Measurements from ENCODE around the gene SEMA4F.
A peak's percentile ranks its signal among the peaks of the same experiment; 100 is the strongest.

The SEMA4F gene

DNA sequence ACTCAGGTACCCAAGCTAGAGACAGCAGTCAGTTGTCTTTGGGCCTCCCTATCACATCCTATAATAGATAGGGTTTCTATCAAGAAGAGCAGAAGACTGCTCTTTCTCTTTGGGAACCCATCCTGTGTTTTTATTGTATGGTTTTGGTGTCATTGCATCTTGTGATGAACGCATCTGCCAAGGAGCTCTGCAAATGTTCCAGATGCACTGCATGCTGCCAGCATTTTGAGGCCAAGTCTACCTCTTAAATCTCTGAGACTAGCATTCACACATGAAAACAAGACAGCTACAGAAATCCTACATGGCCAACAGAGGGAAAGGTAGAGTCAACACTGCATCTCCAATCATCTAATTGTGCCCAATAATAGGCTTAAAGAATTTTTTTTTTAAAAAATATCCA, 14.0 kb downstream of the SEMA4F start:
- no peak for DNase-seq

DNA sequence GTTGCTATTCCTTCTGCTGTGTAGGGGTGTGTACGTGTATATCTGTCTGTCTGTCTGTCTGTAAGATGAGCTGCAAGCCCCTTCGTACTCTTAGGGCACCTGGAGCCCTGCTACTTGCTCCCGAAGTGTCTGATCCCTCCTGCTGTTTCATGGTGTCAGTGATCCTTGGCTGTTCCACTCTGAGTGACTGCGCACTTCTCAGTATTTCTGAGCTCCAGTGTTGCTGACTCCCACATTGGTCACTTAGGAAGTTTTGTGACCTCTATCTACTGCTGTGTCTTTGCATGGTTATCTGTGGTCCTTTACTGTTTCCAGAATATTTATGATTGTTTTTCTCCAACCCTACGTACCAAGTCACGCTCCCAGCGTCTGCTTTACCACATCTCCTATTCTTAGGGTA, 16.2 kb downstream of the SEMA4F start:
- no peak for DNase-seq

DNA sequence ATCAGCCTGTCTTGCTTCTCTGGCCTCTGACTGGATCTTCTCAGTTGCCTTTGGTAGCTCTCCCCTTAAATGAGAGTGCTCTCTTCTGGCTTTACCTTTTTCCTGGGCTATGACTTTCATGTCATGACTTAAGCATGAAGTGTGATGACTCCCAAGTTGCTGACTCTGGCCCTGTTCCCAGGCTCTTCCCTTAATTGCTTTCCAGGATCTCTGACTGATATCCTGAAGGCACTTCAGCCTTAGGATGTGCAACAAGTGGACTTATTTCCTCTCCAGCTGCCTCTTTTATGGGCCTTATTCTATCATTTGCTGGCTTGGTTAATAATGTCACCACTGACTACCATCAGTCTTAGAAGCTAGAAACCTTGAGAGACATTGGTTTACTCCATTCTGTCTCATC, 17.4 kb downstream of the SEMA4F start:
- DNase-seq, result peak; percentile 19

DNA sequence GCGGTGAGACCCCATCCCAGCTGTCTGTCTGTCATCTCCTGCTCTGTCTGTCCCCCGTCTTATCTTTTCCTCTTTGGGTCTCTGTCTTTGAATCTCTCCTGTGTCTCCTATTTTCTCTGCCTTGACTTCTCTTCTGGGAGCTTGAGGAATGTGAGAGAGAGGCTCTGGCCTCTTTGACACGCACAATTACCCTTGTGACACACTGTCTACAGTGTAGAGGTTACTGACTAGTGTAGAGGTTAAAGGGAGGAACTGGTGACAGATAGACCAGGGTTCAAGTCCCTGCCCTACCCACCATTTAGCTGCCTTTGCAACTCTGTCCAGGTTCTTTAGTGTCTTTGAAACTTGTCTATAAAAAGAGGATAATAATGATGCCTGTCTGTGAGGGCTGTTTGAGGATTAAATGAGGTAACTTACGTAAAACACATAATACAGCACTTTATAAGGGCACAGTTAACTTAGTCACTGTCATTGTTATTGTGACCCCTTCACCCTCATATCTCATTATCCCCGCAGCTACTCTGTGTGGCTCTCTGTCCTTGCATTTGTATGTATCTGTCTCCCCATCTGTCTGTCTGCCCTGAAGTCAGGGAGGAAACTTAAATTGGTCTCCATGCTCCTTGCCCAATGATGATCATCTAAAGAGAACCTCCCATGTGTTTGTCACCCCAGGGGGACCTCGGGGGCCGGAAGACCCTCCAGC, 19.9 kb downstream of the SEMA4F start:
- DNase-seq, result no peak

DNA sequence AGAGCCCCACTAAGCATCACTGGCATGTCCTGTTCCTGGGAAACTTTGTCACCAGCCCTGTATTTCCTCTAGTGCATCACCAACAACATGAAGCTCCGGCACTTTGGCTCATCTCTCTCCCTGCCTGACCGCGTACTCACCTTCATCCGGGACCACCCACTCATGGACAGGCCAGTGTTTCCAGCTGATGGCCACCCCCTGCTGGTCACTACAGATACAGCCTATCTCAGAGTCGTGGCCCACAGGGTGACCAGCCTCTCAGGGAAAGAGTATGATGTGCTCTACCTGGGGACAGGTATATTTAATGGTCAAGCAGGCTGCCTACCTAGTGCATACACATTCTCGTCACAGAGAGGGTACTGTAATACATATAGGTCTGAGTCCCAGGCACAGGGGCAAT, 21.0 kb downstream of the SEMA4F start:
- DNase-seq, result no peak

DNA sequence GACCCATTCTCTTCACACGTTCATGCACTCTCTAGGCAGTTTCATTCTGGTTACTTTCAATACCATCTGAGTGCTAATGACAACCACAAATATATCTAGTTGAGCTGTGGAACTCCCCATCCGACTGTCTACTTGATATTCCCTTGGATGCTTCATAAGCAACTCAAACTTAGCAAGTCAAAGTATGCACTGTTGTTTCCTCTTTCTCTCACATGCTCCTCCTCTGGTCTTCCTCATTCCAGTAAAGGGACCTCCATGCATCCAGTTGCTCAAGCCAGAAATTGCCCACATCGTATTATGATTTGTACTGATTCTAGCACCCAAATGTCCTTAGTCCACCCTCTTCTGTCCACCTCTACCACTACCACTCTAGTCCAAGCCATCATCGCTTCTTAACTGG, 22.3 kb downstream of the SEMA4F start:
- DNase-seq, result no peak

DNA sequence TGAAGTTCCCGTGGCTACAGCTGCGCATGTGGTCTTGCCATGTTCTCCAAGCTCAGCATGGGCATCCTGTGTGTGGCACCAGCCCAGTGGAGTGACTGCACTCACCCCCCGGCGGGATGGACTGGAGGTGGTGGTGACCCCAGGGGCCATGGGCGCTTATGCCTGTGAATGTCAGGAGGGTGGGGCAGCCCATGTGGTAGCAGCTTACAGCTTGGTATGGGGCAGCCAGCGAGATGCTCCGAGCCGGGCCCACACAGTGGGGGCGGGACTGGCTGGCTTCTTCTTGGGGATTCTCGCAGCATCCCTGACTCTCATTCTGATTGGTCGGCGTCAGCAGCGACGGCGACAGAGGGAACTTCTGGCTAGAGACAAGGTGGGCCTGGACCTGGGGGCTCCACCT, 25.6 kb downstream of the SEMA4F start:
- no peak for DNase-seq

DNA sequence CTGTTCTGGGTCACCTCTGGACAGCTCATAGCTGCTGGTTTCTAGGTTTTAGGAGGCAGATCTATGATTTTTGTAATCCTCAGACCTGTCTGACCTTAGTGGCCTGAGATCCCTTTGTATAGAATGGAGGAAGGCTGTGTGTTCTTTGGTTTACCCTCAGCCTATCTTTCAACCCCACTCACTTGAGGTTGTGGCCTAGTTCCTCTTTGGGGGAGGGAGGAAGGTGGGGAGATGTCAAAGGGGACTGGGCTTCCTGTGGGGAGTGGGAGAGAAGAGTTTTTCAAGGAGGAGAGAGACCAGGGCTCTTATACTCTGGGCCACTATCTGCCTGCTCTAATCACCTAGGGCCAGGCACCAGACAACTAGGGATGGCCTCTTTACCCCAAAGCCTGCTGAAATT, 28.5 kb downstream of the SEMA4F start:
- DNase-seq, result no peak

DNA sequence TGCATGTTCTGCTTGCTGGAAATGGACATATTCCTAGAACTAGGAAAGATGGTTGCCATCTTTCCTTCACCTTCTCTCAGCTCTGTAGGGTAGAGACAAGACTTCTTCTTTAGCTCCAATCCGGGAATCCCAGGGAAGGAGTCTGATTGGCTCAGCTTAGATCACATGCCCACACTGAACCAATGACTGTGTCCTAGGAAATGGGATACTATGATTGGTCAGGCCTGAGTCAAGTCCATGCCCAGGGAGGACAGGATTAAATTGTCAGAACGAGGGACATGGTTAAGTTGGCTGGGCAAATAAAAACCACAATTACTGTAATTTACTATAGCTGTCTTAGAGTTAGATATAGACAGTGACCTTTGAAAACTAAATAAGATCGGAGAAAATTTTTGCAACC, 31.4 kb downstream of the SEMA4F start:
- DNase-seq, result no peak

DNA sequence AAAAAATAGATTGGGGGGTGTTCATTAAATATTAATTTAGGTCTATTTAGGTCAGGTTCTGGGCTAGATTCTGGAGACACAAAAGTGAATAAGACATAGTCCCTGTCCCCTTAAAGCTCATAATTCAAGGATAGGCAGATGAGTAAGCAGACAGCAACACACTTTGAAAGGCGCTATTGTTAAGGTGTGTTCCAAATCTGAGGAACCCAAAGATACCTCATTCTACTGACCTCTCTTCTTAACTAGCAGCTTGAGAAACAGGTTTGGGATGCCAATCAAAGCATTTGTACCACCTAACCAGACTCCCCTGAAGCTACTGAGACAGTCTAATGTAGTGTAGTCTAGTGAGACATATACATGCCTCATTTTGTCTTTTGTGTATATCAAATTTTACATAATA, 34.8 kb downstream of the SEMA4F start:
- no peak for DNase-seq

DNA sequence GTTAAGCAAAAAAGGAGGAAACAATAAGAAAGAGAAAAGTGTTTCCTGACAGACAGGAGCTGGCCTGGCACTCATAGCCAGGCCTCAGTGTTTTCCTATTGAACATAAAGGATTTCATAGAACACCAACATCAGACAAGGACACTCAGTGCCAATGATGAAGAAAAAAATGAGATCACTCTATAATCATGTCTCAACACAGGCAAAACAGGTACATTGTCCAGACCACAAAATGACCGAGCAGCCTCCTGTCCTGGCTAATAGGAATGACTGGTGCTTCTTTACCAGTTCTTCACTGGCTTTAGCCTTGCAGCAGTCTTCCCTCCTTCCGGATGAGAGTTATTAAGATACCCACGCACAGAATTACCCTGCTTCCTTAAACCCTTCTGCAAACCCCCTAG, 35.6 kb downstream of the SEMA4F start:
- DNase-seq, result no peak

DNA sequence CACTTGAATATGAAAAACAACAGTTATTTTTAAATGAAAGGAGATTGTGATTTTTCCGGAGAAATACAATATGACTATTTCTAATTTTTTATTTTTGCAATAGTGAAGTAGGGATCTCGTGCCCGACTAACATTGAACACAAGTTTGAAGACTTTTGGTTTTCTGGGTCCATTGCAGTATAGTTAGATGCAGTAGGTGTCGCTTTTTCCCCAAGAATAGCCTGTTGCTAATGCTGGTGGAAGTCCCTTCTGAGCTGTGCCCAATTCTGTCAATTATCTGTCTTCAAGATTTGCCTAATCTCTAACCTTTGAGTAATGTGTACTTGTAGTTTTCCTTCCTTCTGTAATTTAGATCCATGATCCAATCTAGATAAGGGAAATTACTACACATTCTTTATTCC, 36.5 kb downstream of the SEMA4F start:
- DNase-seq, result no peak

DNA sequence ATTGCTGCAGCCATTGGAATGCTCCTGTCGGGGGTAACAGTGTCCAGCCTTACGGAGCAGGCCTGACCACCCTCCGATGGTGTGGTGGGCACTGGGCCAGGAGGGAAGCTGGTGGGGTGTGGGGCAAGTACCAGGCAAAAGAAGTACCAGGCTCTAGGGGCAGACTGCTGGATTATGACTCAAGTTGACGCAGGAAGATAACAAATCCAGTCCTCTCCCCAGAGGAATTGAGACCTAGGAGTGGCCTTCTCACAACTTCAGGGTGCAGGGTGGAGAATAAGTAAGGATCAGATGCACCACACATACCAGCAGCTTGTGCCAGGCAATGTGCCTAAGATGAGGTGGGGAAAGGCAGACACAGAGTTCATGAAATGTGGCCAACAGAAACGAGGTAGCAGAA, 37.9 kb downstream of the SEMA4F start:
- no peak for DNase-seq

DNA sequence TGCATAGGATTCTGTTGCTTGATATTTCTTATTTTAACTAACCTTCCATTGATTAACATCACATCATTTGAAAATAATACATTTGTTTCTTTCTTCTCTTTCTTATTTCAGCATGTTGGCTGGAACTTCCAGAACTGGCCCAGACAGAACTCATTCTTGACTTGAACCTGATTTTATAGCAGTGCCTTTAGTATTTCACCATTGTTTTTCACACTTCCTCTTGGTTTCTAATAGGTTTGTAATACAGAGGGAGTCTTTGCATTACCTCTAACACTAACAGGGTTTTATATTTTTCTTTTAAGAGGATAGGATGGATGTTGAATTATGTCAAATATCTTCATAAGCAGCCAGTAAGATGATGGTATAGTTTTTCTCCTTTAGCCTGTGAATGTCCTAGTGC, 39.2 kb downstream of the SEMA4F start:
- no peak for DNase-seq

DNA sequence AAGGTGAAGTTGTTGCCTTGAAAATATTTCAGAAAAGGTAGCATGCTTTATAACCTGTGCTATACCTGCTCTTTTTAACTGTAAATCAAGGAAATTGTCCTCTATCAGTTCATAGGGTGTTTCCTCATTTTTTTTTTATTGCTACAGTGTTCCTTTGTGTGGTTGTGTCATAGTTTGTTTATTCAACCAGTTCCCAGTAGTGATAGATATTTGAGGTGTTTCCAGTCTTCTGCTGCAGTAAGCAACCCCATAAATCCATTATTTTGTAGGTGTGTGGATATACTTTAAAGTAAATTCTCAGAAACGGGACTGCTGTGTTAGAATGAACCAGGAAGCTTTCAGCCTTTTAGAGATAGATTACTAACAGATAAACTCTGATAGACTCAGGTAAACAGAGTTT, 39.6 kb downstream of the SEMA4F start:
- no peak for DNase-seq

DNA sequence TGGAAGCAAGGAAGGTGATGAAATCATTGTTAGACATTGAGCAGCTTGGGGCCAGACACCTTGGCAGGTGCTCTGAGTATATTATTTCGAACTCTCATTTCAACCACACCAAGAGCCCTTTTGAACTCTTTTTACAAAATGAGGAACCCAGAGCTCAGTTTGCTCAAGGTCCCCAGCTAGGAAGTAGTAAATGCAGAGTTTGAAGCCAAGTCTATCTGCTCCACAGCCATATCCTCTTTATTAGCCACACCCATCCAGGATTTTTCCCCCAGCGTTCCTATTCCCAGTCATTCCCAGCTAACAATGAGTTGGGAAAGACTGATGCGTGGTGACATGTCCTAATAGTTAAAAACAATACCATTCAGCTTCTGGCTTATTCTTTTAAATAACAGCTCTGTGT, 40.2 kb downstream of the SEMA4F start:
- no peak for DNase-seq

DNA sequence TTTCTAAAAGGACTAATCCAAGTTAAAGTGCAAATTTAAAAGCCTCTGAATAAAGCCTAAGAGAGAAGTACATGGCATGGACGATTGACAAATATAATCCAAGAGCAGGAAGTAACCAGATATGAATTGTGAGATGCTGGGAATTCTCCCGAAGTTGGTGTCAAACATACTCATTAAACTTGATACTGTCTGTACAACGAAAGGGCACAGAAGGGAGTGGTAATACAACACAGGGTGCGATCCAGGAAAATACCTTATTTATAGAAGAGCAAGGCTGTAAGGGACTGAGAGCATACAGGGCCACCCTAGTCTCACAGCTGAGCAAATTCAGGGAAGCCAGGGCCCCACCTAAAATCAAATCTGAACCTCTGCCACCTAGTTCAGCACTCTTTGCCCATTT, 41.6 kb downstream of the SEMA4F start:
- no peak for DNase-seq

DNA sequence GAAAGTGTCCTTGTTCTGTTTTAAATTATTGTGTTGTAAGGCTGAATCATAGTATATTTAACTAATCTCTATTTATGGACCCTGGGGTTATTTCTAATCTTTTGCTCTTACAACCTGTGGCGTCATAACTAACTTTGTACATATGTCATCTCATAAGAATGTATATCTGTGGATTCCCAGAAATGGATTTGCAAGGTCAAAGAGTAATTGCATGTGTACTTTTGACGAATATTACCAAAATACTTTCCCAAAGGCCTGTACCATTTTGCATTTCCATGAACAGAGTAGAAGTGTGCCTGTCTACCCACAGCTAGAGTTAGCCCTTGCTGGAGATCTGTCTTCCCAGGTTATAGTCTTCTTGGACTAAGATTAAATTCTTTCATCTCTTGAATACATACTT, 42.8 kb downstream of the SEMA4F start:
- DNase-seq, result no peak

DNA sequence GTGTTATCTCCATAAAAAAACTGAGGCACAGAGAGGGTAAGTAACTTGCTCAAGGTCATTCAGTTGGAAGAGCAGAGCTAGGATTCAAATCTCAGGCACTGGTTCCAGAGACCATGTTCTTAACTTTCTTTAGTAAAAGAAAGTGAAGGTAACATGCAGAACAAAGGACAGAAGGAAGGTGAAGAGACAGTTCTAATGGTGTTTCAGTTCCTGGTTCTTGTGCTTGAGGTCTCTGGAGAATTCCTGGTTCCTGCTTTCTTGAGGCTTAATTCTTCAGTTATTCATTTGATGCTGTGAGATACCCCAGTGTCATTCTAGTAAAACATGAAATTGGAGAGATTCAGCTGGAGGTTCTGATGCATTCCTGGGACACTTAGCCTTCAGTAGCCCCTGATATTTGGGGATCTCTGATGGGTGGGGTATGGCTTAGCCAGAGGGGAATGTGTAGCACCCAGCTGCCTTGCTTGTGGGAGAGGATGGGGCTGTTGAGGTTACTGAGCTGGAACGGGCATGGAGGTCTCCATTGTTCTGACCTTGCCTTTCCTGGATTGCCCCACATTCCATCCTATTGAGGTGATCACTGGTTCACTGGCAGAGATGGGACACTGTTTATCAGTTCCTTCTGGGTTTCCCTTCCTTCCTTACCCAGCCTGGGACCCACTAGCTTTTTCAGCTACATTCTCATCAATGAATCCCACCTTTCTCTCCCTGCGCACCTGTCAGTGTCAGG, 46.8 kb downstream of the SEMA4F start:
- DNase-seq, result no peak

DNA sequence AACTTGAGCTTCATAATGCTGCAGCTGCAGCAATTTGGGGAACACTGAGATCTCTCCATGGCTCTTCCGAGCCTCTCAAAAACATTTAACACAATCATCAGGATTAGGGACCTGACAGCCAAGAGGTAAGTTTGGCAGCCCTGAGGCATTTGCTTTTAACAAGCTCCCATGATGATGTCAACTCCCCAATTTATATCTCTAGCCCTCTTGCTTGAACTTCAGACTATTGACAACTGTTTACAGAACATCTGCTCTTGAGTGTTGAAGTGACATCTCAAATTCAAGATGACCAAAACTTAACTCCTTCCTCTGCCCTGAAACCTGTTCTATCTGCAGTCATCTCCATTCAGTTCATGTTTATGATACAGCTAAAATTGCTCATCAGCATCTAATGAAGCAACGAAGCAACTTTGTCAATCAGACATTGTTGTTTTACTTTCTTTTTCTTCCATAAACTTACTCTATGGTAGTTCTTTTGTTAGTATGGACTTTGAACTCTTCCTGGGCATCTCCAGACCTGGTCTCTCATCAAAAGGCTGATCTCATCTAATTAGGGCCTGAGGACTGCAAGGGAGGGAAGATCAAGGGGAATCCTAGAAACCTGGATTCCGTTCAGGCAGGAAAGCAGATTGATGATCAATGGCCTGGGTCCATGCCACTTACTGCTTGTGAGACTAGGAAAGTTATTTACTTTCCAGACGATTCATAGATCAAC, 48.1 kb downstream of the SEMA4F start:
- DNase-seq, result no peak

DNA sequence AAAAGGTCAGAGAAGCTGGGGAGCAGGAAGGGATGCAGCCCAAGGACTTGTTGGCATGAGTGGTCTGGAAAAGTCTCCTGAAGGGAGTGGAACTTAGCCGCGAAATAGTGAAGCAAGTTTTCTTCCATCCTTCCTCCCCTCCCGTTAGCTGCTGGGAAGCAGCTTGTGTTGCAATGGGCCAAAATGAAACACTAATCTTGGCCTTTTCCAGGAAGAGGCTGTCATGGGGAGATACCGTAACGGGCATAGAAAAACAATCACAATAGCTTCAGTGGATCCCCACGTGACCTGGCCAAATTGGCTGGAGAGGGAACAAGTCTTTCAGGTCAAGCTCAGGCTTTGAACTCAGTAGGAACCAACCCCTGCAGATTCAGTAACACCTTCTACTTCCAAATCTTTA, 49.3 kb downstream of the SEMA4F start:
- no peak for DNase-seq

DNA sequence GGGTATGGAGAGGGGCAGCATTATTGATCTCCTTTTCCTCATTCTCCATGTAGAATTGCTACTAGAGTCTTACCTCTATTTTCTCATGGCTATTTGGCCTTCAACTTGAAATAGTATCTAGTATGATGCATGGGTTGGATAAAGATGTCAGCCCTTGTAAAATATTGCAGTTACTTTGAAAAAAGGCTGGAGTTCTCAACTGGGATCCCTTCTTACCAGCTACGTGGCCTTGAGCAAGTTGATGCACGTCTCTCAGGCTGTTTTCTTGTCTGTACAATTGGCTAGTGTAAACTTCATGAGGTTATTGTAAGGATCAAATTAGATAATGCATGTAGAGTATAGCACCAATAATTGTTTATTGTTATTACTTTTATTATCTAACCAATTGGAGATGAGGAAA, 50.2 kb downstream of the SEMA4F start:
- DNase-seq, result no peak

DNA sequence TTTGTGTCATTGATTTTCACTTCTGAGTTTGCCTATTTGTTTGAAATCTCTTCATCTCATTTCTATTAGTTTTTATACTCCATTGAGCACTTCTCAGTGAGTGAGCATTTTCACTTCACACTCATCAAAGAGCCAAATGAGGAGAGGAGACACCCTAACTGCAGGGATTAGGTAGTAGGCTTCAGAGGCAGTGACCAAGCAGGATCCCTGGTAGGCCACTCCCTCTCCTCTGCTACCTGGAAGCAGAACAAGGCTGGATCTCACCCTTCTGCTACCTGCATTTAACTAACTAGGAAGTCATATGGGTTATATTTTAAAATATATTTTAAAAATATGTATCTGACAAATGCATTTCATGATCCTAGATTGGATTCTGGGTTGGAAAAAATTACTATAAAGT, 52.7 kb downstream of the SEMA4F start:
- DNase-seq, result no peak

DNA sequence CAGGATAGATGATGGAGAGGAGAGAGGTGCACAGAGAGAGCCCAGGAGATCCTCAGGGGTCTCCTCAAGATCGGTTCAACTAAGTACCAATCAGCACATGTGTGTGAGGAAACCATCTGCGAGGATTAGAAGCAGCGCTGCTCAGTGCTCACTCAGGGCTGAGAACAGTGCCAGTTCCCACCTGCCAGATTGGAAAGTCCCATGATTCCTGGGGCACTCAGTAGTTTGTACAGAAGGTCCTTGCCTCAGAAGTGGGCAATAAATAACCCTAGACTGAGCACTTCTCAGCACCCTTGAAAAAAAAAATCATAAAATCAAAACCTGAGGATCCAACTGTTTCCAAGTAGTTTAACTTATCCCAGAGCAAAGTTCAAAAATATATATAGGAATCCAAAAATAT, 53.8 kb downstream of the SEMA4F start:
- DNase-seq, result no peak
